IMR-90 (cell line): Measurements from ENCODE around the gene RNF212.

Source experiments
- CTCF ChIP-seq: conservative IDR thresholded peaks from 2 replicates; pipeline ENCODE4 v1.5.1; 2012; ENCODE audit warnings: mild to moderate bottlenecking, low read depth, low read length, improper control_type of control experiment
- MXI1 ChIP-seq: IDR thresholded peaks from 2 replicates; pipeline ENCODE4 v1.6.1; 2012; ENCODE audit warnings: low read depth, mild to moderate bottlenecking, low read length, moderate library complexity, borderline replicate concordance
- POLR2A ChIP-seq: IDR thresholded peaks from 2 replicates; pipeline ENCODE4 v1.6.1; 2012; ENCODE audit warnings: mild to moderate bottlenecking, low read depth, low read length
- RFX5 ChIP-seq: IDR thresholded peaks from 2 replicates; pipeline ENCODE4 v1.8.0; 2012; ENCODE audit warnings: low read depth, mild to moderate bottlenecking, low read length, moderate library complexity

DNA sequence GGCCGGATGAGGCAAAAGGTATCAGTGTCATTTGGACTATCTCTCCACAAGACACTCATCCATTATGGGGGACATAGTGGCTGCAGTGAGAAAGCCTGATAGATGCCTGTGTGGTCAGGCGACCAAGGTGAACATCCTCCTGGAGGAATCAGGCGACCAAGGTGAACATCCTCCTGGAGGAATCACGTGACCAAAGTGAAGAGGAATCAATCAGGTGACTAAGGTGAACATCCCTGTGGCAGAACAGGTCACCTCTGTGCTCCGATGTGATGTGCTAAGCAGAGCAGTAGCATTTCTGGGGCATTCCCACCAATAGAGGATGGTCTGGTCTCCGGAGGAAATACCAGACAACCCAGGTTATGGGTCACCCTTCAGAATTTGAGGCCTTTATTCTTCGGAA, 44.0 kb downstream of the RNF212 start:
- TF ChIP-seq RFX5 (no peak), CTCF (no peak), POLR2A (no peak), MXI1 (no peak)
